Esophagus muscularis mucosa (tissue), 3 donors: ENCODE measurements around the gene CRYGB.

ENCODE experiments used
- CTCF ChIP-seq, 3 experiments: fragments of 200-600 bp in 2 of 3; fragments of 450-650 bp in 1 of 3; sonication (generic) in 2 of 3; IDR thresholded peaks; one replicate each; pipeline ENCODE4 v1.5.1; 2017 to 2019; ENCODE audit warnings: antibody characterized with exemption in 3 of 3, mild to moderate bottlenecking in 2 of 3, moderate library complexity in 1 of 3
- POLR2A ChIP-seq: fragments of 450-650 bp; IDR thresholded peaks from one replicate; pipeline ENCODE4 v1.6.1; 2017; ENCODE audit warnings: antibody characterized with exemption, moderate library complexity, mild to moderate bottlenecking, low read depth

GRCh38 chr2:208128136-208128535 lies 17.8 kb downstream of the CRYGB start:
- TF ChIP-seq POLR2A, result no peak
- TF ChIP-seq CTCF (IDR thresholded peaks at IDR 0.05), result no peak
